Esophagus muscularis mucosa (tissue), 4 donors: Measurements from ENCODE around the gene ERCC6. TPM values are rescaled to one million over a fixed set of nuclear protein-coding genes. Genes with fewer than 3 reads are reported as not detected.

Source experiments
- DNase-seq: peaks from one replicate; pipeline ENCODE4 v3.0.0-alpha.2; 2017; ENCODE audit errors: extremely low spot score
- H3K27ac ChIP-seq, 4 donors: fragments of 200-600 bp; sonication (generic); replicated peaks in 1 of 4; 1 replicate in 3 of 4; 2 replicates in 1 of 4; pipeline ENCODE4 v1.5.1; 2016 to 2019; ENCODE audit warnings: mild to moderate bottlenecking in 1 of 4
- H3K27me3 ChIP-seq, 4 donors: fragments of 200-600 bp; sonication (generic); one replicate each; pipeline versions ENCODE4 v1.5.1 to v1.6.0; 2016 to 2019
- H3K36me3 ChIP-seq, 4 donors: fragments of 200-600 bp; sonication (generic); one replicate each; pipeline ENCODE4 v1.5.1; 2016 to 2019
- H3K4me1 ChIP-seq, 4 donors: fragments of 200-600 bp; sonication (generic); one replicate each; pipeline ENCODE4 v1.5.1; 2016 to 2019
- H3K4me3 ChIP-seq, 4 donors: fragments of 200-600 bp; sonication (generic); 1 replicate in 2 of 4; 2 replicates in 2 of 4; pipeline ENCODE4 v1.5.1; 2016 to 2019; ENCODE audit warnings: mild to moderate bottlenecking in 4 of 4, moderate library complexity in 1 of 4
- H3K9me3 ChIP-seq, 4 donors: fragments of 200-600 bp; sonication (generic); 1 replicate in 3 of 4; 2 replicates in 1 of 4; pipeline ENCODE4 v1.5.1; 2016 to 2019
- CTCF ChIP-seq, 3 experiments: fragments of 200-600 bp in 2 of 3; fragments of 450-650 bp in 1 of 3; sonication (generic) in 2 of 3; IDR thresholded peaks; one replicate each; pipeline ENCODE4 v1.5.1; 2017 to 2019; ENCODE audit warnings: antibody characterized with exemption in 3 of 3, mild to moderate bottlenecking in 2 of 3, moderate library complexity in 1 of 3
- EP300 ChIP-seq: sonication (generic); formaldehyde crosslinking; IDR thresholded peaks from one replicate; pipeline ENCODE4 v1.6.1; 2017; ENCODE audit warnings: antibody characterized with exemption
- POLR2A ChIP-seq: fragments of 450-650 bp; IDR thresholded peaks from one replicate; pipeline ENCODE4 v1.6.1; 2017; ENCODE audit warnings: antibody characterized with exemption, moderate library complexity, mild to moderate bottlenecking, low read depth
- POLR2AphosphoS5 ChIP-seq, 2 donors: sonication (generic); formaldehyde crosslinking; IDR thresholded peaks; one replicate each; pipeline ENCODE4 v1.6.1; 2017; ENCODE audit warnings: antibody characterized with exemption in 2 of 2
- WGBS: methylation state at CpG from one replicate; pipeline ENCODE4 v1.1.5; 2018; 5-methylcytosine and 5-hydroxymethylcytosine counted together
- intact Hi-C: fragments of 100-400 bp; cut with DNase I; formaldehyde crosslinking; loops from one replicate; pipeline ENCODE4 v1.15.1; 2023
- total RNA-seq, 4 donors: library from RNA; depleted of rRNA; stranded (reverse); fragments of >200 nt; gene quantifications; one replicate each; pipeline versions ENCODE4 v1.1.0 to v1.2.1, GENCODE V29; 2016

Gene ERCC6
- total RNA-seq, 4 donors from 2014 or later, result 7.0 to 11.7 (median 9.2) TPM

GRCh38 chr10:49532461-49532860 is 6.5 kb downstream of the ERCC6 start:
- TF ChIP-seq CTCF (IDR thresholded peaks at IDR 0.05) (no peak), POLR2AphosphoS5 (IDR thresholded peaks at IDR 0.05) (no peak), POLR2A (no peak), EP300 (no peak)
- H3K9me3 ChIP-seq, result no peaks in the 10 kb centered on the region
- no peaks in the 10 kb centered on the region for H3K27me3 ChIP-seq
- DNase-seq, result no peak
- WGBS, result 94% methylated on average over 15 of the region's 15 CpGs
- intact Hi-C loops, result no loop called here
- no peak overlapping the region for H3K4me3 ChIP-seq
- peaks cover under 1 to 58% (median 42%) of the 10 kb centered on the region in 4 donors for H3K36me3 ChIP-seq
- peaks cover 1 to 19% (median 9%) of the 10 kb centered on the region in 4 donors for H3K4me1 ChIP-seq
- H3K27ac ChIP-seq, result no peak overlapping the region

- no peak overlapping the region for H3K4me3 ChIP-seq
- H3K36me3 ChIP-seq, result peaks cover 20 to 87% (median 69%) of the 10 kb centered on the region in 4 donors
- intact Hi-C loops, result no loop called here
- TF ChIP-seq POLR2AphosphoS5 (IDR thresholded peaks at IDR 0.05) (no peak), CTCF (IDR thresholded peaks at IDR 0.05) (no peak), POLR2A (no peak), EP300 (no peak)
- WGBS, result 77% methylated on average over 2 of the region's 2 CpGs
- H3K27me3 ChIP-seq, result no peaks in the 10 kb centered on the region
- H3K9me3 ChIP-seq, result no peaks in the 10 kb centered on the region
- DNase-seq, result no peak
- H3K4me1 ChIP-seq, result peaks cover 0 to under 1% (median 0%) of the 10 kb centered on the region in 4 donors
- no peak overlapping the region for H3K27ac ChIP-seq
Observed at GRCh38 chr10:49528977-49529506, 9.9 kb downstream of the ERCC6 start.

- Histone ChIP-seq H3K36me3 (peaks cover 31 to 99% (median 77%) of the 10 kb centered on the region in 4 donors), H3K27ac (no peak overlapping the region), H3K4me3 (no peak overlapping the region), H3K9me3 (no peaks in the 10 kb centered on the region), H3K27me3 (no peaks in the 10 kb centered on the region), H3K4me1 (no peaks in the 10 kb centered on the region)
- 92% methylated on average over 4 of the region's 4 CpGs for WGBS
- intact Hi-C loops, result no loop called here
- no peak for DNase-seq
- no peak for TF ChIP-seq POLR2AphosphoS5 (IDR thresholded peaks at IDR 0.05)
- TF ChIP-seq CTCF (IDR thresholded peaks at IDR 0.05), result no peak
- no peak for TF ChIP-seq EP300
- TF ChIP-seq POLR2A, result no peak
Observed at GRCh38 chr10:49527850-49528249, 11.1 kb downstream of the ERCC6 start.

GRCh38 chr10:49527061-49527460 is 11.9 kb downstream of the ERCC6 start:
- H3K27me3 ChIP-seq, result no peaks in the 10 kb centered on the region
- 85% methylated on average over 2 of the region's 2 CpGs for WGBS
- intact Hi-C loops, result no loop called here
- peaks cover 31 to 96% (median 71%) of the 10 kb centered on the region in 4 donors for H3K36me3 ChIP-seq
- H3K27ac ChIP-seq, result no peak overlapping the region
- no peak for DNase-seq
- no peaks in the 10 kb centered on the region for H3K9me3 ChIP-seq
- no peak for TF ChIP-seq POLR2A
- TF ChIP-seq EP300, result no peak
- TF ChIP-seq CTCF (IDR thresholded peaks at IDR 0.05), result no peak
- no peak for TF ChIP-seq POLR2AphosphoS5 (IDR thresholded peaks at IDR 0.05)
- H3K4me1 ChIP-seq, result no peaks in the 10 kb centered on the region
- H3K4me3 ChIP-seq, result no peak overlapping the region

- Histone ChIP-seq H3K36me3 (peaks cover 31 to 96% (median 67%) of the 10 kb centered on the region in 4 donors), H3K4me1 (no peaks in the 10 kb centered on the region), H3K27me3 (no peaks in the 10 kb centered on the region), H3K27ac (no peak overlapping the region), H3K4me3 (no peak overlapping the region), H3K9me3 (no peaks in the 10 kb centered on the region)
- TF ChIP-seq POLR2A (no peak), POLR2AphosphoS5 (IDR thresholded peaks at IDR 0.05) (no peak), CTCF (IDR thresholded peaks at IDR 0.05) (no peak), EP300 (no peak)
- intact Hi-C loops, result no loop called here
- no peak for DNase-seq
- WGBS, result 62% methylated on average over 2 of the region's 2 CpGs
Observed at GRCh38 chr10:49526619-49527018, 12.3 kb downstream of the ERCC6 start.
